ENCODE data around the gene BIN1. TPM values are rescaled to one million over a fixed set of nuclear protein-coding genes. Genes with fewer than 3 reads are reported as not detected.
A peak's percentile ranks its signal among the peaks of the same experiment; 100 is the strongest.

The BIN1 gene
- total RNA-seq, 2 donors from 2014 or later: 41.7 to 45.9 TPM

GRCh38 chr2:127065940-127066318 lies 41.0 kb downstream of the BIN1 start:
- Mint-ChIP-seq H3K4me1 (peaks cover 5% of the 10 kb centered on the region), H3K27me3 (ENCODE audit: insufficient read depth) (peaks cover 5% of the 10 kb centered on the region), H3K4me3 (no peak overlapping the region), H3K36me3 (ENCODE audit: low read depth) (peaks cover 10% of the 10 kb centered on the region), H3K27ac (peak overlapping the region; percentile 44), H3K9me3 (no peaks in the 10 kb centered on the region)
- Histone ChIP-seq H3K27ac (ENCODE audit: low read depth, low read length) (no peak overlapping the region), H3K27me3 (ENCODE audit: control insufficient read depth, insufficient read depth, low read length, poor library complexity, severe bottlenecking) (no peaks in the 10 kb centered on the region), H3K4me1 (ENCODE audit: control insufficient read depth, insufficient read depth, low read length) (no peaks in the 10 kb centered on the region), H3K9me3 (ENCODE audit: control insufficient read depth, low read length) (no peaks in the 10 kb centered on the region), H3K9ac (ENCODE audit: extremely low read depth, low read length, poor library complexity, severe bottlenecking) (no peak overlapping the region), H3K4me3 (ENCODE audit: low read length) (no peak overlapping the region), H3K36me3 (ENCODE audit: control insufficient read depth, insufficient read depth, low read length) (peaks cover 3% of the 10 kb centered on the region)
- WGBS, 2 experiments (ENCODE audit: insufficient coverage in 1 of 2, insufficient read length in 1 of 2): 90 to 98% methylated on average over 5 of the region's 5 CpGs
- no peak for DNase-seq
- TF ChIP-seq CTCF (conservative IDR thresholded peaks at IDR 0.05): no peak

- H3K27ac Mint-ChIP-seq: peak overlapping the region; percentile 44
- Histone ChIP-seq H3K9ac (ENCODE audit: extremely low read depth, low read length, poor library complexity, severe bottlenecking) (no peak overlapping the region), H3K9me3 (ENCODE audit: control insufficient read depth, low read length) (no peaks in the 10 kb centered on the region), H3K36me3 (ENCODE audit: control insufficient read depth, insufficient read depth, low read length) (peaks cover 3% of the 10 kb centered on the region), H3K27me3 (ENCODE audit: control insufficient read depth, insufficient read depth, low read length, poor library complexity, severe bottlenecking) (no peaks in the 10 kb centered on the region), H3K4me3 (ENCODE audit: low read length) (no peak overlapping the region), H3K27ac (ENCODE audit: low read depth, low read length) (peak overlapping the region; percentile 41), H3K4me1 (ENCODE audit: control insufficient read depth, insufficient read depth, low read length) (no peaks in the 10 kb centered on the region)
- H3K27me3 Mint-ChIP-seq (ENCODE audit: insufficient read depth): peaks cover 5% of the 10 kb centered on the region
- 92 to 93% methylated on average over 10 to 13 of the region's 13 CpGs for WGBS, 2 experiments (ENCODE audit: insufficient coverage in 1 of 2, insufficient read length in 1 of 2)
- no peaks in the 10 kb centered on the region for H3K9me3 Mint-ChIP-seq
- H3K4me1 Mint-ChIP-seq: peaks cover 5% of the 10 kb centered on the region
- DNase-seq: no peak
- no peak for TF ChIP-seq CTCF (conservative IDR thresholded peaks at IDR 0.05)
- no peak overlapping the region for H3K4me3 Mint-ChIP-seq
- H3K36me3 Mint-ChIP-seq (ENCODE audit: low read depth): peaks cover 10% of the 10 kb centered on the region
Observed at GRCh38 chr2:127065299-127065939, 41.5 kb downstream of the BIN1 start.

DNA sequence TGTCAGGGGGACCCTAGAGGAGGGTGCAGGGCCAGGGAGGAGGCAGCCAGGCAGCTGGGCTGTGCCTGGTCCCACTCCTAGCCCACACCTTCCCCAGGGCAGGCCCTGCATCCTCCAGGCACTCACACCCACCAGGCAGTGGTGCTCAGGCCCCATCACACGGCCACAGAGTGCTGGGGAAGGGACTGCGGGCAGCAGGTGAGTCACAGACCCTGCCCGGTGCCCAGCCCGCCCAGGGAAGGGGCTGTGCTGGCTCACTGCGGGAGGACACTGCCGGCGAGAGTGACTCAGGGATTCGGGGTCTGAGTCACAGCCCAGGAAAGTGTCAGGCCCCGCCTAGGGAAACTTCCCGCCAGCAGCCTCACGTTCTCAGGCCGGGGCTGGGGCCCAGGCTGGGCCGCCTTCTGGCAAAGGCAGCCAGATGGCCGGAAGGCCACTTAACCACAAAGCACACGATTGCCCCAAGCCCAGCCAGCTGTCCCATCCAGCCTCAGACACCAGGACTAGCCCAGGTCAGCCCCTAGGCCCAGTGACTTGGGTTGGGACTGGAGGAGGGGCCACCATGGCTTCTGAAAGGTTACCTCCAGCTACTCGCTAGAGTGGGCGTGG lies 42.2 kb downstream of the BIN1 start:
- H3K27me3 Mint-ChIP-seq (ENCODE audit: insufficient read depth): peaks cover 5% of the 10 kb centered on the region
- H3K27ac Mint-ChIP-seq: peak overlapping the region; percentile 72
- Histone ChIP-seq H3K27ac (ENCODE audit: low read depth, low read length) (peak overlapping the region; percentile 71), H3K4me3 (ENCODE audit: low read length) (no peak overlapping the region), H3K27me3 (ENCODE audit: control insufficient read depth, insufficient read depth, low read length, poor library complexity, severe bottlenecking) (no peaks in the 10 kb centered on the region), H3K36me3 (ENCODE audit: control insufficient read depth, insufficient read depth, low read length) (peaks cover 3% of the 10 kb centered on the region), H3K9ac (ENCODE audit: extremely low read depth, low read length, poor library complexity, severe bottlenecking) (no peak overlapping the region), H3K4me1 (ENCODE audit: control insufficient read depth, insufficient read depth, low read length) (no peaks in the 10 kb centered on the region), H3K9me3 (ENCODE audit: control insufficient read depth, low read length) (no peaks in the 10 kb centered on the region)
- no peak overlapping the region for H3K4me3 Mint-ChIP-seq
- H3K4me1 Mint-ChIP-seq: peaks cover 5% of the 10 kb centered on the region
- peaks cover 10% of the 10 kb centered on the region for H3K36me3 Mint-ChIP-seq (ENCODE audit: low read depth)
- peak; percentile 96 for DNase-seq
- H3K9me3 Mint-ChIP-seq: no peaks in the 10 kb centered on the region
- 44 to 62% methylated on average over 9 to 17 of the region's 17 CpGs for WGBS, 2 experiments (ENCODE audit: insufficient coverage in 1 of 2, insufficient read length in 1 of 2)
- no peak for TF ChIP-seq CTCF (conservative IDR thresholded peaks at IDR 0.05)

All from endodermal cell (in vitro differentiated cells).